ENCODE results near the gene CCDC117. TPM values are rescaled to one million over a fixed set of nuclear protein-coding genes. Genes with fewer than 3 reads are reported as not detected.

The CCDC117 gene
- polyA plus RNA-seq, 1 of the 3 experiments (the other 2 are of a cell fraction) = 4.2 TPM

- CTCF ChIA-PET = interaction anchor here (2.0 to 3.2 kb wide), 3 partner anchors 28 to 170 kb away, joined by 7 to 17 read pairs (median 9); partner anchors contain the start of gene XBP1
- H3K4me2 ChIP-seq = no peak overlapping the region
Observed at GRCh38 chr22:28771195-28771791, 1.2 kb upstream of the CCDC117 start.

More at GRCh38 chr22:28771195-28771791, 1.2 kb upstream of the CCDC117 start:
- H3K79me2 ChIP-seq (ENCODE audit: insufficient read depth) = peaks cover 33% of the 10 kb centered on the region
- no peaks in the 10 kb centered on the region for H3K9me2 ChIP-seq
- POLR2A ChIA-PET = no interaction called here
- H3K4me1 ChIP-seq (ENCODE audit: control insufficient read depth in 1 of 2, insufficient read depth in 2 of 2, low read depth in 1 of 2, low read length in 1 of 2) = no peaks in the 10 kb centered on the region
- H3K4me3 ChIP-seq (ENCODE audit: low read depth in 2 of 2, low read length in 1 of 2) = no peak overlapping the region
- H3K9ac ChIP-seq = no peak overlapping the region
- WGBS (ENCODE audit: low lambda C conversion rate) = 73% methylated on average over 5 of the region's 5 CpGs
- no peak overlapping the region for H2AFZ ChIP-seq (ENCODE audit: low read depth)
- peaks cover 0 to 19% of the 10 kb centered on the region in 2 experiments for H3K36me3 ChIP-seq (replicated peaks in 1 of 2; ENCODE audit: control insufficient read depth in 1 of 2, insufficient read depth in 2 of 2, low read length in 1 of 2)
- H3K27ac ChIP-seq (ENCODE audit: low read depth in 2 of 2, low read length in 1 of 2) = no peak overlapping the region
- H3F3A ChIP-seq (replicated peaks; ENCODE audit: insufficient read depth) = peaks cover 7% of the 10 kb centered on the region
- TF ChIP-seq FOXJ3 (CRISPR knock-in tag; IDR thresholded peaks at IDR 0.05) (no peak), MAX (IDR thresholded peaks at IDR 0.05; ENCODE audit: low read depth) (no peak), RAD21 (IDR thresholded peaks at IDR 0.05; ENCODE audit: low read length) (no peak), RCOR1 (IDR thresholded peaks at IDR 0.05; ENCODE audit: low read length) (no peak), PBX3 (IDR thresholded peaks at IDR 0.05) (no peak), SMC3 (IDR thresholded peaks at IDR 0.05; ENCODE audit: low read depth, low read length) (no peak), FOSL2 (IDR thresholded peaks at IDR 0.05; ENCODE audit: borderline replicate concordance, low read depth) (no peak), USF2 (IDR thresholded peaks at IDR 0.05; ENCODE audit: borderline replicate concordance, low read depth, low read length) (no peak), GATA2 (CRISPR knock-in tag; IDR thresholded peaks at IDR 0.05) (no peak), ELF1 (IDR thresholded peaks at IDR 0.05) (no peak), FOXM1 (IDR thresholded peaks at IDR 0.05; ENCODE audit: low read depth) (no peak), YY1 (IDR thresholded peaks at IDR 0.05; ENCODE audit: low read depth) (no peak), RXRA (IDR thresholded peaks at IDR 0.05; ENCODE audit: borderline replicate concordance, low read depth) (no peak), USF1 (IDR thresholded peaks at IDR 0.05; ENCODE audit: borderline replicate concordance, low read depth) (no peak), NFIC (IDR thresholded peaks at IDR 0.05; ENCODE audit: borderline replicate concordance) (no peak)
- TF ChIP-seq, protein P1, sequence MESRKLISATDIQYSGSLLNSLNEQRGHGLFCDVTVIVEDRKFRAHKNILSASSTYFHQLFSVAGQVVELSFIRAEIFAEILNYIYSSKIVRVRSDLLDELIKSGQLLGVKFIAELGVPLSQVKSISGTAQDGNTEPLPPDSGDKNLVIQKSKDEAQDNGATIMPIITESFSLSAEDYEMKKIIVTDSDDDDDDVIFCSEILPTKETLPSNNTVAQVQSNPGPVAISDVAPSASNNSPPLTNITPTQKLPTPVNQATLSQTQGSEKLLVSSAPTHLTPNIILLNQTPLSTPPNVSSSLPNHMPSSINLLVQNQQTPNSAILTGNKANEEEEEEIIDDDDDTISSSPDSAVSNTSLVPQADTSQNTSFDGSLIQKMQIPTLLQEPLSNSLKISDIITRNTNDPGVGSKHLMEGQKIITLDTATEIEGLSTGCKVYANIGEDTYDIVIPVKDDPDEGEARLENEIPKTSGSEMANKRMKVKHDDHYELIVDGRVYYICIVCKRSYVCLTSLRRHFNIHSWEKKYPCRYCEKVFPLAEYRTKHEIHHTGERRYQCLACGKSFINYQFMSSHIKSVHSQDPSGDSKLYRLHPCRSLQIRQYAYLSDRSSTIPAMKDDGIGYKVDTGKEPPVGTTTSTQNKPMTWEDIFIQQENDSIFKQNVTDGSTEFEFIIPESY (IDR thresholded peaks at IDR 0.05; ENCODE audit: borderline replicate concordance, low read depth) = no peak
- no peaks in the 10 kb centered on the region for H3K27me3 ChIP-seq (ENCODE audit: insufficient read depth)
- H3K9me3 ChIP-seq = no peaks in the 10 kb centered on the region
- H4K20me1 ChIP-seq (ENCODE audit: insufficient read depth) = no peaks in the 10 kb centered on the region
- DNase-seq = no peak
